HFF-Myc (cell line): ENCODE data around the gene PRKD1.

Experiments
- DNase-seq: peaks from one replicate; pipeline ENCODE4 v3.0.0-alpha.2; 2011; ENCODE audit warnings: low read depth; ENCODE audit errors: extremely low read depth
- H3K4me3 ChIP-seq: replicated peaks from 2 replicates; pipeline ENCODE4 v1.5.1; 2011; ENCODE audit warnings: low read depth, mild to moderate bottlenecking, control low read depth, low read length
- CTCF ChIP-seq: IDR thresholded peaks from 2 replicates; pipeline ENCODE4 v1.5.1; 2012; ENCODE audit warnings: mild to moderate bottlenecking, low read depth, low read length, control low read depth; ENCODE audit errors: missing control alignments

The PRKD1 gene

DNA sequence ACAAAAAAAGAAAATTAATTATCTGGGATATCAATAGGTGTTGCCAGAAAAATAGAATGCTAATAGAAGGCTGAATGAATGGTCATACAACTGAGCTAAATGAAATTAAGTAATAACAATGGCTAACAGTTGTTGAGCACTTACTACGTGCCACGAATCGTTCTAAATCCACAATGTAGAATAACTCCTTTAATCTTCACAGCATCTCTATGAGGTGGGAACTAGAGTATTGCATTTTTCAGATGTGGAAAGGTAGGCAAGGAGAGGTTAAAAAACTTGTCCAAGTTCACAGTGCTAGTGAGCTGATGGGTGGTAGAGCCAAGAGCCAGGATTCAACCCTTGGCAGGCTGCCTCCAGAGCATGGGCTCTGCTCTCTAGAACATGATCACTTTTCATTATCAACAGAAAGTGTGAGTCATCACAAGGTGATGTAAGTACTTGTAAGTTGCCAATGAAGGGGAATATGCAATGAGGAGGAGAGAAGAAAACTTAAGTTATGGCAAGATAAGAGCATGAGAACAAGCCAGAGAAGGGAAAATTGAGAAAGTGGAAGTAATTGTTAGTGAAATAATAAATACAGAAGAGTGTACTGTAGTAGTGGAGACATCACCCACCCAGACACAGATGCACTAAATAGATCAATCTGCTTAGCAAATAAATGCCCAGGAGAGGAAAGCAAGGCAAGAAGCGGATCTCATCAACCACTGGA, 122.1 kb downstream of the PRKD1 start:
- peak; percentile 48 for DNase-seq
- no peak for TF ChIP-seq CTCF
- H3K4me3 ChIP-seq: no peak overlapping the region

DNA sequence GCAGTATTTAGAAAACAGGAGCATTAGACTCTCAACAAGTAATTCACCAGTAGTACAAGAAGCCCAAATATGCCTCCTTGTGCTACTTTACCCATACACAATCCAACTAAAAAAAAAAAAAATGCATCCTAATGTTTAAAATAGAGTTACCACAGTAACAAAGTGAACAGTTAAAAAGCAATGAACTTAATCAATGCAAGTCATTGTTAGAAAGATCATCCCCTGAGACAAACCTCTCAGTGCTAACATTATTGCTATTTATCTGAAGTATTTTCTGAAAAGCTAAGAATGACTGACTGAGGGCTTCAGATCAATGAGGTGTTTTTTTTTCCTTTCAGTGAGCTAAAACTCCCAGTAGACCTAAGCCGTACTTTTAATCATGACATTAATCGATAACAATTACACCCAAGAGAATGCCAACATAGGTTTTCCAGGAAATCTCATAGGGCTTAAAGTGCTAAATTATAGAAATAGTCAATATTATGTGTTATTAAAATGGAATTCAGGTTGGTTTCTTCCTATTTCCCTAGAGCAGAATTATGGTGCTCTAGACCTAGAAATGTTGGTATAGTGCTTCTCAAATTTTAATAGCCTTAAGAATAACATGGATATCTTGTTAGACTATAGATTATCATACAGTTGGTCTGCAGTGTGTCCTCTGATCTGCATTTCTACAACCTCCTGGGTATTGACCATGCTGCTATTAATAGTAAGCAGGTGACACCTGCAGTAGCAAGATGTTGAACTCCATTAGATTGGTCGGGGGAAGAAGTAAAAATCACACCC, 123.0 kb downstream of the PRKD1 start:
- no peak for TF ChIP-seq CTCF
- H3K4me3 ChIP-seq: no peak overlapping the region
- DNase-seq: no peak

DNA sequence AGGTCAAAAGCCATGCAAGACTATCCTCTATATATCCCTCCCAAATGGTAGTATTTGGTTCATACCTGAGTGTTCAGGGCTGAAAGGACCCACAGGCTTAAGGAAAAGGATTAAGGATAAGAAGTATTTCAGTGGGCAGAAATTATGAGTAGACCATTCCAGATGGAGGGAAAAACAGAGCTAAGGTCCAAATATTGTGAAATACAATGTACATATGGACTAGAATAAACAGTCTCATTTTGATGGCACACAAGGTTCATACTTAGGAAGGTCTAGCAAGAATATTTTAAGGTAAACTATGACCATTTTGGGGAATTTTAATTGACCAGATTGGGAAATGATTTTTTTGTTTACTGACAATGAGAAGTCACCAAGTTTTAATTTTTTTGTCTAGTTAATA, 124.6 kb downstream of the PRKD1 start:
- no peak for TF ChIP-seq CTCF
- DNase-seq: no peak
- no peak overlapping the region for H3K4me3 ChIP-seq

DNA sequence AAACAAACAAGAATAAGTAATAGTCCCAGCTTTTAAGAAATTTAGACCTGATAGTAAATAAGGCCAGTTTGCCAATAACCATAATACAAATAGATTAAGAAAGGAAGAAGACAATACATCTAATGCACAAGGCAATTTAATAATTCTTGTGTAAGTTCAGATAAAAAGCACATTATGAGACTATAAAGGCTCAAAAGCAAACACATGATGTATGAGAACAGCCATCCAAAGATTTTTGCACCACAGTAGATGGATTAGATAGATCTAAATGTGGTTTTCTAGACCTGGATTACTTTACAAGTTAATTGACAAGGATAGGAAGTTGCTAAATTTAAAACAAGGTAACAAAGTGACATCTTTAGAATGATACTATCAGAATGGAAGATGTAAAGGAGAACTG, 125.4 kb downstream of the PRKD1 start:
- no peak for DNase-seq
- H3K4me3 ChIP-seq: no peak overlapping the region
- no peak for TF ChIP-seq CTCF

GRCh38 chr14:29800961-29801360, 126.7 kb downstream of the PRKD1 start:
- no peak for TF ChIP-seq CTCF
- no peak for DNase-seq
- H3K4me3 ChIP-seq: no peak overlapping the region

DNA sequence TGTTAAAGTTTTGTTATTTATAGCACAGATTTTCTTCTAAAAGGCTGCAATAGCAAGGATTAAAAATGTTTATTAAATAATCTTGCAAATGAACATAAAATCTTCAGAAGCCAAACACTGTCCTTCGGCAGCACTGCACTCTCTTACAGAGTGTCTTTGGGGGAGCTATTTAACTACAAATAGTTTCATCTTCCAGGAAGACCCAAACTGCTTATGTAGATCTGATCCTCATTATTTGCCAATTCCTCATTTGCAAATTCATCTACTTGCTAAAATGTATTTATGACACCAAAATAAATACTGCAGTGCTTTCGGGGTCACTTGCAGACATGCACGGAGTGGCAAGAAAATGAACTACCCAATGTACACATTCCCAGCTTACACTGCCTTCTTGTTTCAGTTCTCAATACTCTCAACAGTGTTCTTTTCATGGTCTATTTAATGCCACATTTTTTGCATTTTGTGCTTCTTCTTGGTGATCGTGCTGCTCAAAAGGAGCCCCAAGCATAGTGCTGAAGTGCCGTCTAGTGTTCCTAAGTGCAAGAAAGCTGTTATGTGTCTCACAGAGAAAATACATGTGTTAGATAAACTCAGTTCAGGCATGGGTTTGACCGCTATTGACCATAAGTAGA, 128.1 kb downstream of the PRKD1 start:
- no peak overlapping the region for H3K4me3 ChIP-seq
- DNase-seq: no peak
- TF ChIP-seq CTCF: no peak
